Gastroesophageal sphincter (tissue), 4 donors: Measurements from ENCODE around the gene BMP7. TPM values are rescaled to one million over a fixed set of nuclear protein-coding genes. Genes with fewer than 3 reads are reported as not detected.

Experiments used
- ATAC-seq: fragments of 150-250 bp; one replicate; pipeline ENCODE4 v1.9.1; 2016; ENCODE audit warnings: mild to moderate bottlenecking, moderate library complexity
- H3K27ac ChIP-seq, 4 donors: fragments of 200-600 bp; sonication (generic) in 3 of 4; 1 replicate in 3 of 4; 2 replicates in 1 of 4; pipeline ENCODE4 v1.5.1; 2016 to 2019
- H3K27me3 ChIP-seq: fragments of 200-600 bp; sonication (generic); one replicate; pipeline ENCODE4 v1.5.1; 2019
- H3K36me3 ChIP-seq, 2 donors: fragments of 200-600 bp; sonication (generic); one replicate each; pipeline ENCODE4 v1.5.1; 2019; ENCODE audit warnings: control low read depth in 1 of 2
- H3K4me1 ChIP-seq, 3 donors: fragments of 200-600 bp; sonication (generic); 1 replicate in 2 of 3; 2 replicates in 1 of 3; pipeline ENCODE4 v1.5.1; 2016 to 2019; ENCODE audit warnings: control low read depth in 2 of 3
- H3K4me3 ChIP-seq, 2 donors: fragments of 200-600 bp; sonication (generic); one replicate each; pipeline ENCODE4 v1.5.1; 2019; ENCODE audit warnings: mild to moderate bottlenecking in 1 of 2, moderate library complexity in 1 of 2
- H3K9me3 ChIP-seq, 3 donors: fragments of 200-600 bp; sonication (generic); one replicate each; pipeline ENCODE4 v1.5.1; 2017 to 2019; ENCODE audit warnings: control low read depth in 2 of 3
- CTCF ChIP-seq, 4 experiments: fragments of 200-600 bp in 2 of 4; fragments of 450-650 bp in 2 of 4; sonication (generic) in 1 of 4; IDR thresholded peaks; one replicate each; pipeline ENCODE4 v1.5.1; 2017 to 2019; ENCODE audit warnings: antibody characterized with exemption in 4 of 4, mild to moderate bottlenecking in 2 of 4, moderate library complexity in 2 of 4
- EP300 ChIP-seq: sonication (generic); formaldehyde crosslinking; IDR thresholded peaks from one replicate; pipeline ENCODE4 v1.6.1; 2017; ENCODE audit warnings: antibody characterized with exemption, mild to moderate bottlenecking
- POLR2A ChIP-seq, 2 donors: fragments of 450-650 bp; IDR thresholded peaks; one replicate each; pipeline ENCODE4 v1.6.1; 2017; ENCODE audit warnings: antibody characterized with exemption in 2 of 2, mild to moderate bottlenecking in 2 of 2, moderate library complexity in 1 of 2
- POLR2AphosphoS5 ChIP-seq: sonication (generic); formaldehyde crosslinking; IDR thresholded peaks from one replicate; pipeline ENCODE4 v1.6.1; 2017; ENCODE audit warnings: antibody characterized with exemption
- WGBS, 2 donors: methylation state at CpG; one replicate each; pipeline ENCODE4 v1.1.5; 2018; ENCODE audit warnings: low coverage in 1 of 2; 5-methylcytosine and 5-hydroxymethylcytosine counted together
- total RNA-seq, 4 donors: library from RNA; depleted of rRNA; stranded (reverse); fragments of >200 nt; gene quantifications; one replicate each; pipeline ENCODE4 v1.1.0, GENCODE V29; 2016

BMP7 gene
- total RNA-seq, 4 donors from 2014 or later: 0.16 to 10.8 (median 5.0) TPM

- Histone ChIP-seq H3K27ac (no peak overlapping the region), H3K27me3 (peaks cover 10% of the 10 kb centered on the region), H3K36me3 (no peaks in the 10 kb centered on the region), H3K4me3 (no peak overlapping the region), H3K9me3 (peaks cover 0 to 9% (median 0%) of the 10 kb centered on the region in 3 donors), H3K4me1 (no peaks in the 10 kb centered on the region)
- 42 to 66% methylated on average over 6 to 11 of the region's 18 CpGs for WGBS, 2 donors
- no peak for ATAC-seq
- TF ChIP-seq CTCF (IDR thresholded peaks at IDR 0.05) (no peak), POLR2A (IDR thresholded peaks at IDR 0.05) (no peak), EP300 (no peak), POLR2AphosphoS5 (no peak)
Measured at GRCh38 chr20:57156011-57156729, 110.3 kb downstream of the BMP7 start.

GRCh38 chr20:57155415-57155814 is 111.0 kb downstream of the BMP7 start:
- Histone ChIP-seq H3K9me3 (peaks cover 0 to 10% (median 0%) of the 10 kb centered on the region in 3 donors), H3K4me1 (no peaks in the 10 kb centered on the region), H3K4me3 (no peak overlapping the region), H3K27me3 (peaks cover 9% of the 10 kb centered on the region), H3K36me3 (no peaks in the 10 kb centered on the region), H3K27ac (no peak overlapping the region)
- no peak for ATAC-seq
- WGBS, 2 donors: 71 to 87% methylated on average over 4 to 5 of the region's 8 CpGs
- TF ChIP-seq CTCF (IDR thresholded peaks at IDR 0.05) (no peak), POLR2A (IDR thresholded peaks at IDR 0.05) (no peak), EP300 (no peak), POLR2AphosphoS5 (no peak)

DNA sequence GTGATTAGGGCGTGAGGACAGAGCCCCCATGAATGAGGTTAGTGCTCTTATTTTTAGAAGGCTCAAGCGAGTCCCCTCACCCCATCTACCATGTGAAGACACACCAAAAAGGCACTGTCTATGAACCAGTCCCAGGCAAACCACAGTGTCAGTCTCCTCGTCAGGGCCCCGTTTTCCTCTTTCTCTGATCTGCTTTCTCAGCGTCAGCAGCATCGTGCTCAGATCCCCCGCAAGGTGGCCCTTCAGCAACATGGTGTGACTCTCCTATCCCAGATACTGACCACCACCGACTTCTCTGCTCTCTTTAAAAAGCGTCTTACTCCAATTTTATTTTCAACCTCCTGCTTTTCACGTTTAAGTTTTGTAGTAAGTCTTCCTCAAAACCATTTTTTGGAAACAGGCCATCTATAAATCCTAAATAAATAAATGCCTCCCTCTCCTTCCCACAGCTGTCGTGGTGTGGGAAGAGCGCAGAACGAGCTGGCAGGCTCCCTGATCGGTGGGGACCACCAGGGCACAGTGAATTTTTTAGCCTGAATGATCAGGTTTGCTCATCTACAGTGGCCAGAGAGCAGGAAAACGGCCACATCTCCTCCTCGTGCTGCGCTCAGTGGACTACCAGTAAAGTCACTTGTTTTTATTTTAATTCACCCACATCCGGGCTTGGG is 113.1 kb downstream of the BMP7 start:
- H3K9me3 ChIP-seq: peaks cover 0 to 10% (median 0%) of the 10 kb centered on the region in 3 donors
- WGBS, 2 donors: 54 to 74% methylated on average over 10 to 18 of the region's 18 CpGs
- no peak overlapping the region for H3K4me3 ChIP-seq
- peaks cover 14% of the 10 kb centered on the region for H3K27me3 ChIP-seq
- H3K27ac ChIP-seq: no peak overlapping the region
- no peak for TF ChIP-seq EP300
- no peak for TF ChIP-seq POLR2AphosphoS5
- no peak for TF ChIP-seq POLR2A (IDR thresholded peaks at IDR 0.05)
- TF ChIP-seq CTCF (IDR thresholded peaks at IDR 0.05): no peak
- no peak for ATAC-seq
- H3K4me1 ChIP-seq: no peaks in the 10 kb centered on the region
- no peaks in the 10 kb centered on the region for H3K36me3 ChIP-seq

GRCh38 chr20:57152557-57152956 is 113.9 kb downstream of the BMP7 start:
- no peaks in the 10 kb centered on the region for H3K36me3 ChIP-seq
- H3K9me3 ChIP-seq: peaks cover 0 to 10% (median 0%) of the 10 kb centered on the region in 3 donors
- no peak overlapping the region for H3K4me3 ChIP-seq
- TF ChIP-seq CTCF (IDR thresholded peaks at IDR 0.05): no peak
- no peak for TF ChIP-seq EP300
- no peak for TF ChIP-seq POLR2A (IDR thresholded peaks at IDR 0.05)
- no peak for TF ChIP-seq POLR2AphosphoS5
- no peak for ATAC-seq
- H3K4me1 ChIP-seq: no peaks in the 10 kb centered on the region
- H3K27ac ChIP-seq: no peak overlapping the region
- H3K27me3 ChIP-seq: peaks cover 17% of the 10 kb centered on the region
- WGBS, 2 donors: 38 to 65% methylated on average over 2 of the region's 2 CpGs
